NCI-H446 (cell line): ENCODE measurements around the gene TCF4.
A peak's percentile ranks its signal among the peaks of the same experiment; 100 is the strongest.

Source experiments
- DNase-seq, 2 experiments: peaks; one replicate each; lab custom pipeline; 2025; lab: John Stamatoyannopoulos, UW

TCF4 gene

GRCh38 chr18:55234366-55235093, 353.5 kb downstream of the TCF4 start:
- peak; percentile 75 to 87 for DNase-seq

GRCh38 chr18:55233857-55234256, 354.1 kb downstream of the TCF4 start:
- DNase-seq, result no peak

GRCh38 chr18:55232506-55232905, 355.5 kb downstream of the TCF4 start:
- no peak for DNase-seq

GRCh38 chr18:55229682-55230081, 358.3 kb downstream of the TCF4 start:
- no peak for DNase-seq

GRCh38 chr18:55228707-55229106, 359.3 kb downstream of the TCF4 start:
- no peak for DNase-seq

- no peak for DNase-seq
Observed at GRCh38 chr18:55228191-55228590, 359.8 kb downstream of the TCF4 start.

GRCh38 chr18:55227771-55228170, 360.2 kb downstream of the TCF4 start:
- DNase-seq, result no peak

- DNase-seq, result peak in 1 of 2 experiments; percentile 24
Observed at GRCh38 chr18:55226044-55226443, 361.9 kb downstream of the TCF4 start.

- no peak for DNase-seq
Observed at GRCh38 chr18:55224086-55224625, 363.8 kb downstream of the TCF4 start.

GRCh38 chr18:55221622-55222021, 366.4 kb downstream of the TCF4 start:
- DNase-seq, result no peak

- no peak for DNase-seq
Observed at GRCh38 chr18:55220523-55220922, 367.5 kb downstream of the TCF4 start.

GRCh38 chr18:55219823-55220222, 368.2 kb downstream of the TCF4 start:
- no peak for DNase-seq

- no peak for DNase-seq
Observed at GRCh38 chr18:55219059-55219458, 368.9 kb downstream of the TCF4 start.

GRCh38 chr18:55214969-55215368, 373.0 kb downstream of the TCF4 start:
- no peak for DNase-seq

- DNase-seq, result no peak
Observed at GRCh38 chr18:55214534-55214933, 373.5 kb downstream of the TCF4 start.

- no peak for DNase-seq
Observed at GRCh38 chr18:55213586-55213985, 374.4 kb downstream of the TCF4 start.

- DNase-seq, result peak; percentile 24 to 57
Observed at GRCh38 chr18:55206927-55207326, 381.1 kb downstream of the TCF4 start.

GRCh38 chr18:55202232-55202917, 385.6 kb downstream of the TCF4 start:
- no peak for DNase-seq

- DNase-seq, result no peak
Observed at GRCh38 chr18:55199291-55199963, 388.6 kb downstream of the TCF4 start.

GRCh38 chr18:55195863-55196262, 392.1 kb downstream of the TCF4 start:
- no peak for DNase-seq

- DNase-seq, result no peak
Observed at GRCh38 chr18:55189972-55190371, 398.0 kb downstream of the TCF4 start.

GRCh38 chr18:55186588-55186987, 401.4 kb downstream of the TCF4 start:
- no peak for DNase-seq

- no peak for DNase-seq
Observed at GRCh38 chr18:55185391-55185790, 402.6 kb downstream of the TCF4 start.
